Central memory CD4-positive, alpha-beta T cell (primary cell): ENCODE data around the gene ZNF407.

Experiments
- DNase-seq: peaks from one replicate; pipeline ENCODE4 v3.0.0; 2022

Gene ZNF407

DNA sequence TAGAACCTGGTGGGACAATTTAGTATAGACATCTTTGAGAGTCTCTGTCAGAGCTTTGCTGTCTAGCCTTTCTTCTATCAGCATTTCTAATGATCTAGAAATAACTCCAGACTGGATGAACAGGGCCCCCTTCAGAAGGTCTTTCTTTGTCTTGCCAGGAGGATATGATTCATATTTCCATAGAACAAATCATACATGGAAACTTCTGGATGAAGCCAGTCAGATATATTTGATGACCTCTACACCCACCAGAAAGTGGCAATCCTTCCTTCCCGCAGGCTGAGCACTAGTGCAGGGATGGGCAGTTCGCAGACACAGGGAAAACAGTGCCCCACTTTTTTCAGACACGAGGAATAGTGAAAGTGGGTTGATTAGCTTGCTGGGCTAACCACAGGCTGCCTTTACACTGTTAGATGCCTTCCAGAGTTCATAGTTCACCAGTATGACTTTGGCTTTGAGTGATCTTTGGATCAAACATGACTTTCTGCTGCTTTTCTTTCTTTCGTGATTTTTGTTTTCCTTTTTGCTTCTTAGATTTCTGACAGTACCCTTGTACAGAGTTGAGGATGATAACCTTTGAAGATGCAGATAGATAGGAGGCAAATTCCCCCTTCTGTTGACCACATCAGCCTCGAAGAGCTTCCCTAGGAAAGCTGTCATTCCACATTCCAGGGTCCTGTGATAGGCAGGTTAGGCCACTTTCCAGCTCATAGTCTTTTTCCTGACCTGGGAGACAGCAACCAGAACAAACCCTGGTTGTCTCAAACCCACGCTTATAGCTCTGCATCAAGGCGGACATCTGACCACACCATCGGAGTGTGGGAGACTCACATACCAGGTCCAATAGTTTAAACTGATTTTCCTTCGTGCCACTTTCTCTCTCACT lies 237.0 kb downstream of the ZNF407 start:
- no peak for DNase-seq

GRCh38 chr18:74836296-74837139 lies 238.8 kb downstream of the ZNF407 start:
- no peak for DNase-seq

- DNase-seq: no peak
Observed at GRCh38 chr18:74840492-74841167, 243.0 kb downstream of the ZNF407 start.

DNA sequence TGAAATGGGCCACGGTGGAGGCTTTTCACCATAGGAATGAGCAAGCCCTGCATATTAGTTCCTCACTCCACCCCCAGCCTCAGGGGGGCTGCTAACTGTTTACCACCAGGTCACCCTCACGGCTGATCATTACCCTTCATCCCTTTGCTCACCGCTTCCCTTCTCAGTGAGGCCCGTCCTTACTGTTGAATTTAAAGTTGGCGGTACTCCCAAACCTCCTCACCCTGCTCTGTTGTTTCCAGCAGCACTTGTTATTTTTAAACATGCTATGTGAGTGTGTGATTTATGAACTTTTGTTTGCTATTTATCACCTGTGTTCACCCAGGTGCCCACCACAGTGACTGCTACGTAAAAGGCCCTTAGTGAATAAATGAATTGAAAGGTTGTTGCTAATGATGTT lies 243.6 kb downstream of the ZNF407 start:
- no peak for DNase-seq

DNA sequence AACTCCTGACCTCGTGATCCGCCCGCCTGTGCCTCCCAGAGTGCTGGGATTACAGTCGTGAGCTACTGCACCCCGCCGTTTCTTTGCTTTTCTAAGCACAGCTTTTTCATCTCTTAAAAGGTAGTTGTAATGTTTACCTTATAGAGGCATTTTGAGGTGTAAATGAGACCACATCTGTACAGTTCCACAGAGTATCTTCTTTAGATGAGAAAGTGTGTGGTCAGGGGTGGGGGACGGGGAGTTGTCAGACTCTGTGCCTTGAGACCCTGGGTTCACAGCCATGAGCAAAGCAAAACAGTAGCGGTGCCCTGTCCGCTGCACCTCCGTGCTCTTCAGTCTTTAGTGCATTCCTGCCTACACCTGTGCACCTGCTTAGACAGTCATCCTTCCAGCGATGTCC lies 251.6 kb downstream of the ZNF407 start:
- no peak for DNase-seq

DNA sequence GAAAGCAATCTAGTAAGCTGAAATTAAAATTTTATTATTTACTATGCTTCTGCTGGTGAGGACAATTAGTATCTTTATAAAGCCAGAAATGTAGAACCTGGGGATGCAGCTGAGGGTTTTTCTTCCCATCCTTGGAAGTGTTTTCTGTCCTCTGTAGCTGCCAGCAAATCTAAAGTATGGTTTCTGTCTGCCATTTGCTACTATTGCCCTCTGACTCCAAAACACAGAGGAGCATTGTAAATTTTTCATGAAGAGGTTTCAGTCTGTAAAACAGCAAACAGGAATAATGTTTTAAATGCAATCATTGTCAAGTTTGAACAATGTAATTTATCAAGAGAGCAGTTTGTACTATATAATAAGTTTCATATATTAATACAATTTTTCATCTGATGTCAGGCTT lies 258.8 kb downstream of the ZNF407 start:
- no peak for DNase-seq

DNA sequence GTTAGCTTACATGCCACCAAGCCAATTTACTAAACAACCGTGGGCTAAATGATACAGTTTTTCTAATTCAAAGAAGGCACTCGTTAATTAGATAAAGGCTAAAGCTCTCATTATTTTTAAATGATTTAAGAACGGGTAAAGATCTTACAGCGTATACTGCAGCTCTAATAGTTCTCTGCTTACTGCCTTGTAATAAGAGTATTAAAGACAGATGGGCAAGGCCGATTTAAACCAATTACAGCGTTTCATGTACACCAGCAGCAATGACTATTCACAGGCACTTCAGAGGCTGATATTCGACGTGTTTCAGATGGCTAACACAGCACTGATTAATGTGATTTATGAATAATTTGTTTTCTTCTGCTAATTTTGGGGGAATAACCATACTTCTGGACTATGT lies 259.3 kb downstream of the ZNF407 start:
- DNase-seq: no peak

DNA sequence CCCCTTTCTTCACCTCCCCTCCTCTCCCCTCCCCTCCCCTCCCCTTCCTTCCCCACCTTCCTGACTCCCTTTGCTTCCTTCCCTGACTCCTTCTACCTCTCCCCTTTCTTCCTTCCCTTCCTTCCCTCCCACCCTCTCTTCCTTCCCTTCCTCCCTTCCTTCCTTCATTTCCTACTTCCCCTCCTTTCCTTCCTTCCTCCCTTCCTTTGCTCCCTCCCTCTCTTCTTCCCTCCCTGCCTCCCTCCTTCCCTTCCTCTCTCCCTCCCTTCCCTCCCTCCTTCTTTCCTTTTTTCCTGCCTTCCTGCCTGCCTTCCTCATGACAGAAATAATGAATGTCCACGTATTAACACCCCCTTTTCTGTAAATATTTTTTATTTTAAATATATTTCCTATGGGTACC lies 260.2 kb downstream of the ZNF407 start:
- DNase-seq: no peak

DNA sequence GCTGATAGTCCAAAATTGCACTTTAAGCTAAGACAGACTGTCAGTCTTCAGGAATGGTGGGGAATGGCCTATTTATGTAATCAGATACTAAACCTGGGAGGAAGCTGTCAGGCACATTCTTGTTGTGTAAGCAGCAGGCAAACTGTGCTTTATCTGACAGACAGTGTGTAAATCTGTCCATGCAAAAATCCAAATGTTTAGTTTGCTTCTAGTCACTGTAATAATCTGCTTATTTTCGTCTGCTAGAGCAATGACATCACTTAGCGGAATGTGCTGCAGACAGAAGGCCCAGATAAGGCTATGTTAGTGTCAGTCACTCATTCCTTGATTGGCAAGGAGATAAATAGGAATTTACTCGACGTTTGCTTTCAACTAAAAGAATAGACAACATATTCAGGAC lies 263.5 kb downstream of the ZNF407 start:
- no peak for DNase-seq

DNA sequence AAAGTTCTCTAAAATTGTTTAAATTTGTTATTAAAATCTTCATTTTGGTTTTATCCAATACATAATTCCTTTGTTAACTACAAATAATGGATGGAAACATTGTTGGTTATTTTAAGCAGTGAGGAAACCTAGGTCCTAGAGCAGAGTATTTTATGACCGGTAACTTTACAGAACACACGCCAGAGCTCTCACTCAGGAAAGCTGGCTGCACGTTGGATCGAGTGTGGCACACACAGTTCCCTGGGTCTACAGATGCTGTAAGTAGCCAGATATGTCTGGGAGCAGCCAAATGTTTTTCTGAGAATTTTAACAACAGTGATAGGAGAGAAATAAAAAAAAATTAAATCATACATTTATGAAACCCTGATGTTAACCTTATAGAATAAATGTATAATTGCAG lies 264.4 kb downstream of the ZNF407 start:
- DNase-seq: no peak

DNA sequence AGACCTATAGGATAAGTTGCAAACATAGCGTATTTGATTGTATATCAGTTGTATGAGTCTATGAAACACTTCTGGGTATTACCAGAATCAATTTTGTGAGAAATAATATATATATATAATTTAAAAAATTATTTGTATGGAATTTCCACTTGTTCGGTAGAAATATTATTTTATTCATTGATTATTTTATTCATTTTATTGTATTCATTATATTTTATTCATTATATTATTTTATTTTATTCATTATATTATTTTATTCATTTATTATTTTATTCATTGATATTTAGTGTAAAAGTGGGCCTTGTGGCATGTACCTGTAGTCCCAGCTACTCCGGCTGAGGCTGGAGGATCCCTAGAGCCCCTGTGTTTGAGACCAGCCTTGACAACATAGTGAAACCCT lies 268.9 kb downstream of the ZNF407 start:
- no peak for DNase-seq

DNA sequence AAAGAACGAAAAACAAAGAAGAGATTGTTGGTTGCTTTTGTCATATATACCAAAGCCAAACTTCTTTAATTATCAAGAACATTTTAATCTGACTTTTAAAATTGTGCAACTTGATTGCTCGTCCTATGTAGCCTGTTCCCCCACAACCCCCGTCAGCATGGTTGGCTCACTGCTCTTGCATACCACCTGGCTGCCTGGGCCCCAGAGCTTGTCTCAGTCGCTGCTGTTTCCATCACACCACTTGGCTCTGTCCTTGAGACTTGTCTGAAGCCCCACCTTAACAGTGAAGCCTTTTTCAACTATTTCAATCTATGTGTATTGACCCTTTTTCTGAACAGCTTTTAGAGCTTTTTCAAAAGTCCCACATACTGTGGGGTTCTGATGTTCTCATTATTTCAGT lies 270.8 kb downstream of the ZNF407 start:
- DNase-seq: no peak

DNA sequence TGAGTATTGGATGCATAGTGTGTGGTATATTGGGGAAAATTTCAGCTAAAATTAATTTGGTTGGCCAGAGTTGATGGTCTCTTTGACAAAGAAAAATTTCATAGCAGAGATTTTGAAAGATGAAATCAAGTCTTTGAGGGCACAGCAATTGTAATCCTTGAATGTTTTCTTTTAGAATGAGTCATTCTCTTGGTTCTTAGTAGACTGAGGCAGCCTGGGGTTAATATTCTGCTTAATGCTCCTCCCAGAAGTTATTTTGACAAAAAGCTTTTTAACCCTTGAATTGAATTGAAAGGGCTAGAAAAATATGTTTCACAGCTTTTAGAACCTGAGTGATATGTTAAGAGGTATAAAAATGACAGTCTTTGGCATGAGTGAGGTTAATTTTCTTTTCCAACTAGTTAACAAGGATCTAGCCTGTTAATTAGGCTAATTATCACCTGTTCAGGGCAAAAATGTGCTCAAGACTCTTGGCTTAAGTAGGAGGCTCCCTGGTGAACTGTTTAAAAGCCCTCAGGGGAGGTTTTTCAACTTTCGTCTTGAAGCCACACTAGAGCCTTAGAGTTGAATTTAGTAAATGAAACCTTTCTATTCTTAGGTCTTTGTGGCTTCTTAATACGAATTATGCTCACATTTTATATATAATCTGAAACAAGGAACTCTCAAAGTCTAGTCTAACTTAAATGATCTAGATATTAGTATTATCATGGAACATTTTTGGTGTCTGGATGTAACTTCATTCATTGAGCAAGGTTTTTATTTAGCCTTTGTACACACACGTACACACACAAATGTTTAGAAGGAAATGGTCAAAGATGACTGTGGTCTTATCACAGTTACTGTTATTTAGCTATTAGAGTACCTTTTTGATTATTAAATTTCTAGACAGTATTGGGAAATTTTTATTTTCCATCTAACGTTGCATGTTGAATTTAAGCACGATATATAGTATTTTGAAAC lies 272.5 kb downstream of the ZNF407 start:
- no peak for DNase-seq

DNA sequence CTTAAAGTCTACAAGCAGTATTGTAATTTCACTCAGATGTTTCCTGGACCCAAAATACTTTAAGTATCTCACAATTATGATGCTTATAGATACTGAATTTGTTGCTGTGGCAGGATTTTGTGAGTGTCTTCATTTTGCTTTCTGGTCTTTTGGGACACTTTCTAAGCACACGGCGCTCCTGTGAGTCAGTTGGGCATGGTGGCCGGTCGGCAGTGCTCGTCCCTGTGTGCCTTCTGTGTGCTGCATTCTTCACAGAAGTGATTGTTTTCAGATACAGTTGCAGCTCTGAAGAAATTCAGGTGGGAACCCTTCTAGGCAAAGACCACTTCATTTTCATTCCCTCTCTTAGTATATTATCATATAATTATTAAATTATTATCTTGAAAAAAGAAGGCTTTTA lies 273.3 kb downstream of the ZNF407 start:
- no peak for DNase-seq

DNA sequence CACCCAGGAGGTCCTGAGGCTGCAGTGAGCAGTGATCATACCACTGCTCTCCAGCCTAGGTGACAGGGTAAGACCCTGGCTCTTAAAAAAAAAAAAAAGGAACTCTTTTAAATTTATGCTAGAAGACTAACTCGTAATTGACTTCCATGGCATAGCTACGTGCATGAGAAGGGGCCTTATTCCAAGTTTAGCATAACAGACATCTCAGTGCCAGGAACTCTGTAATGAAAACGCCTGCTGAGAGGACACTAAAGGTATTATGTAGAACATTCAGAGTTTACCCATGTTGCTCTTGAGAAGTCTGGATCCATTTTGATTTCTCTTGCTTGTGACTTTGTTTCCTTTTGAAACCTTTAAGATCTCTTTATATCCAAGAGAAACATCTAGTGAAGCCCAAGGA lies 276.0 kb downstream of the ZNF407 start:
- no peak for DNase-seq

DNA sequence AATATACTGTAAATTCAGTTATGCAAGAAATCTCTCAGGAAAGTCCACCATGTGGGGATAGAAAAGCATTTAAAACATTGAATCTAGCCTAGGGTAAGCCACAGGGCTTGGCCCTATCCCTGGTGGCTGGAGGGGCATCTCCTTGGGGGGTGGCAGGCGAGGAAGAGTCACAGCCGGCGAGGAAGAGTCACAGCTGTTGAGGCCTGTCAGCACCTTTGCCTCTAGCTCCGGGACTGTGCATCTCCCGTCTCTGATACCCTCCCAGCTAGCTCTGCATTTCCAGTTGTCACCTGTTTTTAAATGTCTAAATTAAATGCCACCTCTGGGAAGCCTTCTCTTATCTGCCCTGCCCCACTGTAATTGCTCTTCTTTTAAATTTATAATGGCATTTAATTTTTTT lies 276.7 kb downstream of the ZNF407 start:
- DNase-seq: no peak

GRCh38 chr18:74876630-74877243 lies 279.1 kb downstream of the ZNF407 start:
- no peak for DNase-seq

DNA sequence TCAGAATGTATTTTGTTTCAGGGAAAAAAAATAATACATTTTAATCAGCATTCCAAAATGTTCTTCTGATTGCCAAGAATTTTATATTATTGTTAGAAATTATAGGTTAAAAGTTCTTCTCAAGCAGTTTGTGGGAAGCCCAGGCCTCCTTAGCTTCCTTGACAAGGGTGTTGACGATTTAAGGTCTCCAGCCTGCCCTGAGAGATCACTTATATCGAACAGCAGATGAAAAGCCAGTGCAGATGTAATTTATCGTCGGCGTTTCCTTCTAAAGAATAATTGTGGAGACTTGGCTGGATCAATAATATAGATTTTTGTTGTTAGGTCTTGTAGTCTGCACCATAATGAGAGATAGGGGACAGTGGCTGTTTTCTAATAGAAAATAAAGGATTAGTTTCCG lies 280.6 kb downstream of the ZNF407 start:
- no peak for DNase-seq

- DNase-seq: no peak
Observed at GRCh38 chr18:74880706-74881278, 283.1 kb downstream of the ZNF407 start.

DNA sequence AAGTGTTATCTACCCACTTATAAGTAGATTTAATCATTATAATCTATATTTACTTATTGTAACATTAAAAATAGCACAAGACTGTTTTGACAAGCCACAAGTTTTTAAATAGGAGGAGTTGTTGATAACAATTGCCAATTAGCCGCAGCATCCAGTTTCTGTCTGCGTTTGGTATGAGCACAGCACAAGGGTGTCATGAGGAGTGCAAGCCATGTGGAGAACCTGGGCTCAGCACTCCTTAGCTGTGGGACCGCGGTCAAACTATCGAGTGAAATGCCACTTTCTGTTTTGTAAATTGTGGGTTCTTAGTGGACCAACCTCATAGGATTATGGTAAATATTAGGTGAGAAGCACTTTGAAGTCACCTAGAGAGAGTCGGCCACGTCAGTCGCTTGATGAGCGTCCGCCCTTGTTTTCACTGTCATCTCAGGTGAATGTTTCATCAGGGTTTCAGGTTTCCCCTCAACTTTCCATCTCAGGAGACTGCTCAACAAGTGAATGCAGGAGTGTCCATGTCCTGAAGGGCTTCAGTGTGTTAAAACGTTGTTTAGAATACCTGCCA lies 294.5 kb downstream of the ZNF407 start:
- no peak for DNase-seq

DNA sequence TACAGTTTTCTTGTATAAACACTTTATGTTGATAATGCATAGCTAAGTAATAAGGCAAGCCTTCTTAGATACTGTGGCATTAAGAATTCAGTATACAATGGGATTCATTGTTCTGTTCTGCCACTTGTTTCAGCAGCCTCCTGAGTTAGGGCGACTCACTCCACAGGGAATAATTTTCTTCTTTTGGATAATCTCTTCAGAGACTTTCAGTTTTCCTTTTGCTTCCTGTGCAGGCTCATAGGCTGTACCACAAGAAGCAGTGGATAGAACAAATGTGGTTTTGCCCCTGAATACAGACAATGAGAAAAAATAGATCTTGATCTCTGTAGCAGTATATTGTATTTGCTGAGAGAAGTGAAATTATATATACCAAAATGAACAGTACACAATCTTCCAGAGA lies 298.0 kb downstream of the ZNF407 start:
- DNase-seq: no peak
